GM23338 (cell line): ENCODE results near the gene RAB8B. TPM values are rescaled to one million over a fixed set of nuclear protein-coding genes. Genes with fewer than 3 reads are reported as not detected.

Experiments used
- ATAC-seq: fragments of 200-7000 bp; cut with Tn5 transposase; 3 replicates; pipeline ENCODE4 v1.9.1; 2020
- DNase-seq: peaks from one replicate; pipeline ENCODE4 v3.0.0-alpha.2; 2015; ENCODE audit warnings: low spot score
- H2AFZ ChIP-seq: fragments of 200-600 bp; sonication (generic); 2 replicates; pipeline ENCODE4 v1.8.0; 2016; ENCODE audit warnings: antibody characterized with exemption, mild to moderate bottlenecking, moderate library complexity
- H3F3A ChIP-seq: fragments of 200-600 bp; sonication (generic); replicated peaks from 2 replicates; pipeline ENCODE4 v1.8.0; 2017; ENCODE audit warnings: antibody characterized with exemption, mixed run types, low read depth
- H3K27ac ChIP-seq: fragments of 200-600 bp; sonication (generic); 2 replicates; pipeline ENCODE4 v1.6.1; 2016; ENCODE audit warnings: low read depth
- H3K27me3 ChIP-seq: fragments of 200-600 bp; sonication (generic); 2 replicates; pipeline ENCODE4 v1.8.0; 2016; ENCODE audit warnings: mild to moderate bottlenecking, mixed run types, moderate library complexity; ENCODE audit not compliant: insufficient read depth
- H3K36me3 ChIP-seq: fragments of 200-600 bp; sonication (generic); 2 replicates; pipeline ENCODE4 v1.8.0; 2016; ENCODE audit warnings: mild to moderate bottlenecking; ENCODE audit not compliant: insufficient read depth
- H3K4me1 ChIP-seq: fragments of 200-600 bp; sonication (generic); 2 replicates; pipeline ENCODE4 v1.8.0; 2016; ENCODE audit warnings: mild to moderate bottlenecking, moderate library complexity; ENCODE audit not compliant: insufficient read depth
- H3K4me2 ChIP-seq: fragments of 200-600 bp; sonication (generic); 2 replicates; pipeline ENCODE4 v1.7.1; 2017; ENCODE audit warnings: mixed run types
- H3K4me3 ChIP-seq: fragments of 200-600 bp; sonication (generic); 2 replicates; pipeline ENCODE4 v1.6.1; 2016; ENCODE audit warnings: mixed run types
- H3K79me2 ChIP-seq: fragments of 200-600 bp; sonication (generic); replicated peaks from 2 replicates; pipeline ENCODE4 v1.8.0; 2017; ENCODE audit warnings: mild to moderate bottlenecking; ENCODE audit not compliant: insufficient read depth
- H3K9me2 ChIP-seq: fragments of 200-600 bp; sonication (generic); 2 replicates; pipeline ENCODE4 v1.8.0; 2017; ENCODE audit not compliant: insufficient read depth
- H4K20me1 ChIP-seq: fragments of 200-600 bp; sonication (generic); replicated peaks from 2 replicates; pipeline ENCODE4 v1.8.0; 2017; ENCODE audit warnings: mild to moderate bottlenecking; ENCODE audit not compliant: insufficient read depth
- H3K27ac Mint-ChIP-seq: 2 replicates; pipeline ENCODE4 v1.8.0; 2020; ENCODE audit warnings: inconsistent platforms, mild to moderate bottlenecking, moderate library complexity, mixed read lengths
- H3K27me3 Mint-ChIP-seq: 3 replicates; pipeline ENCODE4 v1.8.0; 2022; ENCODE audit warnings: low read depth, mild to moderate bottlenecking, moderate library complexity, mixed read lengths, inconsistent platforms; ENCODE audit not compliant: insufficient read depth, poor library complexity
- H3K36me3 Mint-ChIP-seq: 3 replicates; pipeline ENCODE4 v1.8.0; 2021; ENCODE audit warnings: low read depth, mild to moderate bottlenecking, inconsistent platforms, moderate library complexity, mixed read lengths
- H3K4me1 Mint-ChIP-seq: 3 replicates; pipeline ENCODE4 v1.8.0; 2020; ENCODE audit warnings: mild to moderate bottlenecking, inconsistent platforms, mixed read lengths
- H3K4me3 Mint-ChIP-seq: 3 replicates; pipeline ENCODE4 v1.8.0; 2021; ENCODE audit warnings: moderate library complexity, mild to moderate bottlenecking, inconsistent platforms, mixed read lengths
- H3K9me3 Mint-ChIP-seq: 3 replicates; pipeline ENCODE4 v1.8.0; 2020; ENCODE audit warnings: moderate library complexity, mild to moderate bottlenecking, inconsistent platforms, mixed read lengths
- CREB1 ChIP-seq: fragments of 250-450 bp; sonication (Bioruptor Pico); IDR thresholded peaks from 2 replicates; pipeline ENCODE4 v1.5.0; 2020; ENCODE audit warnings: low read depth, mild to moderate bottlenecking, moderate library complexity
- CTCF ChIP-seq, 2 experiments: fragments of 200-600 bp in 1 of 2; sonication (generic) in 1 of 2; conservative IDR thresholded peaks; 2 replicates each; pipeline versions ENCODE4 v1.5.1 to v1.6.1; 2016 to 2017; ENCODE audit warnings: antibody characterized with exemption in 2 of 2, low read depth in 2 of 2, mild to moderate bottlenecking in 2 of 2, moderate library complexity in 1 of 2
- ETS1 ChIP-seq: IDR thresholded peaks from 2 replicates; pipeline ENCODE4 v1.6.1; 2016; ENCODE audit warnings: antibody characterized with exemption
- EZH2 ChIP-seq: fragments of 200-600 bp; sonication (generic); IDR thresholded peaks from one replicate; pipeline ENCODE4 v1.8.0; 2017; ENCODE audit warnings: antibody characterized with exemption, mild to moderate bottlenecking, low read depth; ENCODE audit not compliant: unreplicated experiment
- EZH2phosphoT487 ChIP-seq: fragments of 200-600 bp; sonication (generic); IDR thresholded peaks from one replicate; pipeline ENCODE4 v1.8.1; 2018; ENCODE audit warnings: antibody characterized with exemption; ENCODE audit not compliant: unreplicated experiment
- JUNB ChIP-seq: IDR thresholded peaks from one replicate; pipeline ENCODE4 v1.6.1; 2016; ENCODE audit warnings: antibody characterized with exemption; ENCODE audit not compliant: unreplicated experiment
- NANOG ChIP-seq: IDR thresholded peaks from 2 replicates; pipeline ENCODE4 v1.6.1; 2016; ENCODE audit warnings: antibody characterized with exemption, borderline replicate concordance
- POLR2AphosphoS5 ChIP-seq: IDR thresholded peaks from 2 replicates; pipeline ENCODE4 v1.6.1; 2016; ENCODE audit warnings: antibody characterized with exemption, low read depth
- REST ChIP-seq: IDR thresholded peaks from one replicate; pipeline ENCODE4 v1.6.1; 2018; ENCODE audit warnings: antibody characterized with exemption; ENCODE audit not compliant: unreplicated experiment
- STAT1 ChIP-seq: IDR thresholded peaks from one replicate; pipeline ENCODE4 v1.6.1; 2016; ENCODE audit warnings: antibody characterized with exemption; ENCODE audit not compliant: unreplicated experiment
- ZNF114 ChIP-seq: fragments of 250-450 bp; sonication (Bioruptor Pico); IDR thresholded peaks from 2 replicates; pipeline ENCODE4 v1.5.0; 2020; ENCODE audit warnings: mild to moderate bottlenecking, moderate library complexity
- ZNF331 ChIP-seq: fragments of 250-450 bp; sonication (Bioruptor Pico); IDR thresholded peaks from 2 replicates; pipeline ENCODE4 v1.5.0; 2020; ENCODE audit warnings: low read depth, mild to moderate bottlenecking, moderate library complexity
- polyA plus RNA-seq: library from polyadenylated mRNA; unstranded; fragments of >200 nt; fragmentation: Nextera tagmentation; extraction: Ambion mirVana; gene quantifications from 2 replicates; pipeline ENCODE4 v1.2.1, GENCODE V29; 2016
- total RNA-seq: library from RNA; depleted of rRNA; stranded (reverse); fragments of >200 nt; shearing (Covaris generic); gene quantifications from 2 replicates; pipeline ENCODE4 v1.2.3, GENCODE V29; 2014
- TF ChIP-seq, protein P1 (sequence below): fragments of 250-450 bp; sonication (Bioruptor Pico); IDR thresholded peaks from 2 replicates; pipeline ENCODE4 v1.5.0; 2020; ENCODE audit warnings: mild to moderate bottlenecking, moderate library complexity

The RAB8B gene
- total and polyA plus RNA-seq, 2 experiments from 2014 or later: 23.2 to 41.7 TPM

DNA sequence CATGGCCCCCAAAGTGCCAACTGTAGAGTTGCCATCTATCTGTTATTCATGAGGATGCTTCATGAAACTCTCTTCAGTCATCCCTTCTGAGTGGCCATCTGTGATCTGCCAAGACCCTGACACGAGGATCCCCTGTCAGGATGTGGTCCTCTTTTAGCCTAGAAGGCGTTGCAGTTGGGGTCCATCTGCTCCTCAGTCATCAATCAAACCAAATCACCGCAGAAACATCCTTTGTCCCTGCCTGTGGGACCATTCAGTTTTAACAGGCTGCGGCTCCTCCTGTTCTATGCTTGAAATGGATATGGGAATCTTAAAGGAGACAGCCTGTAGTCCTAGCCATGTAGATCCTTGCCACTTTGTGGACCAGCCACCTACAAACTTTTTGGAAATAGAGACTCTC is 26.2 kb upstream of the RAB8B start:
- TF ChIP-seq CTCF (conservative IDR thresholded peaks at IDR 0.05; ENCODE audit: low read depth in 2 of 2): no peak
- no peak for TF ChIP-seq STAT1
- no peak for TF ChIP-seq CREB1 (CRISPR knock-in tag)
- TF ChIP-seq ZNF114: no peak
- no peak for TF ChIP-seq POLR2AphosphoS5
- no peak for TF ChIP-seq REST
- TF ChIP-seq JUNB: no peak
- TF ChIP-seq, protein P1, sequence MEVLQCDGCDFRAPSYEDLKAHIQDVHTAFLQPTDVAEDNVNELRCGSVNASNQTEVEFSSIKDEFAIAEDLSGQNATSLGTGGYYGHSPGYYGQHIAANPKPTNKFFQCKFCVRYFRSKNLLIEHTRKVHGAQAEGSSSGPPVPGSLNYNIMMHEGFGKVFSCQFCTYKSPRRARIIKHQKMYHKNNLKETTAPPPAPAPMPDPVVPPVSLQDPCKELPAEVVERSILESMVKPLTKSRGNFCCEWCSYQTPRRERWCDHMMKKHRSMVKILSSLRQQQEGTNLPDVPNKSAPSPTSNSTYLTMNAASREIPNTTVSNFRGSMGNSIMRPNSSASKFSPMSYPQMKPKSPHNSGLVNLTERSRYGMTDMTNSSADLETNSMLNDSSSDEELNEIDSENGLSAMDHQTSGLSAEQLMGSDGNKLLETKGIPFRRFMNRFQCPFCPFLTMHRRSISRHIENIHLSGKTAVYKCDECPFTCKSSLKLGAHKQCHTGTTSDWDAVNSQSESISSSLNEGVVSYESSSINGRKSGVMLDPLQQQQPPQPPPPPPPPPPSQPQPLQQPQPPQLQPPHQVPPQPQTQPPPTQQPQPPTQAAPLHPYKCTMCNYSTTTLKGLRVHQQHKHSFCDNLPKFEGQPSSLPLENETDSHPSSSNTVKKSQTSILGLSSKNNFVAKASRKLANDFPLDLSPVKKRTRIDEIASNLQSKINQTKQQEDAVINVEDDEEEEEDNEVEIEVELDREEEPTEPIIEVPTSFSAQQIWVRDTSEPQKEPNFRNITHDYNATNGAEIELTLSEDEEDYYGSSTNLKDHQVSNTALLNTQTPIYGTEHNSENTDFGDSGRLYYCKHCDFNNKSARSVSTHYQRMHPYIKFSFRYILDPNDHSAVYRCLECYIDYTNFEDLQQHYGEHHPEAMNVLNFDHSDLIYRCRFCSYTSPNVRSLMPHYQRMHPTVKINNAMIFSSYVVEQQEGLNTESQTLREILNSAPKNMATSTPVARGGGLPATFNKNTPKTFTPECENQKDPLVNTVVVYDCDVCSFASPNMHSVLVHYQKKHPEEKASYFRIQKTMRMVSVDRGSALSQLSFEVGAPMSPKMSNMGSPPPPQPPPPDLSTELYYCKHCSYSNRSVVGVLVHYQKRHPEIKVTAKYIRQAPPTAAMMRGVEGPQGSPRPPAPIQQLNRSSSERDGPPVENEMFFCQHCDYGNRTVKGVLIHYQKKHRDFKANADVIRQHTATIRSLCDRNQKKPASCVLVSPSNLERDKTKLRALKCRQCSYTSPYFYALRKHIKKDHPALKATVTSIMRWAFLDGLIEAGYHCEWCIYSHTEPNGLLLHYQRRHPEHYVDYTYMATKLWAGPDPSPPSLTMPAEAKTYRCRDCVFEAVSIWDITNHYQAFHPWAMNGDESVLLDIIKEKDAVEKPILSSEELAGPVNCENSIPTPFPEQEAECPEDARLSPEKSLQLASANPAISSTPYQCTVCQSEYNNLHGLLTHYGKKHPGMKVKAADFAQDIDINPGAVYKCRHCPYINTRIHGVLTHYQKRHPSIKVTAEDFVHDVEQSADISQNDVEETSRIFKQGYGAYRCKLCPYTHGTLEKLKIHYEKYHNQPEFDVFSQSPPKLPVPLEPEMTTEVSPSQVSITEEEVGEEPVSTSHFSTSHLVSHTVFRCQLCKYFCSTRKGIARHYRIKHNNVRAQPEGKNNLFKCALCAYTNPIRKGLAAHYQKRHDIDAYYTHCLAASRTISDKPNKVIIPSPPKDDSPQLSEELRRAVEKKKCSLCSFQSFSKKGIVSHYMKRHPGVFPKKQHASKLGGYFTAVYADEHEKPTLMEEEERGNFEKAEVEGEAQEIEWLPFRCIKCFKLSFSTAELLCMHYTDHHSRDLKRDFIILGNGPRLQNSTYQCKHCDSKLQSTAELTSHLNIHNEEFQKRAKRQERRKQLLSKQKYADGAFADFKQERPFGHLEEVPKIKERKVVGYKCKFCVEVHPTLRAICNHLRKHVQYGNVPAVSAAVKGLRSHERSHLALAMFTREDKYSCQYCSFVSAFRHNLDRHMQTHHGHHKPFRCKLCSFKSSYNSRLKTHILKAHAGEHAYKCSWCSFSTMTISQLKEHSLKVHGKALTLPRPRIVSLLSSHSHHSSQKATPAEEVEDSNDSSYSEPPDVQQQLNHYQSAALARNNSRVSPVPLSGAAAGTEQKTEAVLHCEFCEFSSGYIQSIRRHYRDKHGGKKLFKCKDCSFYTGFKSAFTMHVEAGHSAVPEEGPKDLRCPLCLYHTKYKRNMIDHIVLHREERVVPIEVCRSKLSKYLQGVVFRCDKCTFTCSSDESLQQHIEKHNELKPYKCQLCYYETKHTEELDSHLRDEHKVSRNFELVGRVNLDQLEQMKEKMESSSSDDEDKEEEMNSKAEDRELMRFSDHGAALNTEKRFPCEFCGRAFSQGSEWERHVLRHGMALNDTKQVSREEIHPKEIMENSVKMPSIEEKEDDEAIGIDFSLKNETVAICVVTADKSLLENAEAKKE (CRISPR knock-in tag): no peak
- no peak for TF ChIP-seq EZH2
- no peak for TF ChIP-seq ETS1
- TF ChIP-seq ZNF331 (CRISPR knock-in tag): no peak
- no peak for TF ChIP-seq NANOG
- TF ChIP-seq EZH2phosphoT487: no peak
- Histone ChIP-seq H3K27ac (no peak overlapping the region), H3K4me3 (no peak overlapping the region), H3K4me2 (no peak overlapping the region), H4K20me1 (no peaks in the 10 kb centered on the region), H3F3A (no peaks in the 10 kb centered on the region; the same call in 1 of the 2 replicates), H2AFZ (no peak overlapping the region), H3K36me3 (no peaks in the 10 kb centered on the region), H3K79me2 (0 out of 2 replicates have a peak, but pooled peaks cover 3% of the 10 kb centered on the region), H3K9me2 (0 out of 2 replicates have a peak, but pooled peaks cover 2% of the 10 kb centered on the region), H3K4me1 (peaks cover 6% of the 10 kb centered on the region), H3K27me3 (no peaks in the 10 kb centered on the region)
- no peaks in the 10 kb centered on the region for H3K36me3 Mint-ChIP-seq
- H3K4me3 Mint-ChIP-seq: no peak overlapping the region
- no peaks in the 10 kb centered on the region for H3K9me3 Mint-ChIP-seq
- H3K27me3 Mint-ChIP-seq: no peaks in the 10 kb centered on the region
- DNase-seq (no peak), ATAC-seq (no peak)
- no peak overlapping the region for H3K27ac Mint-ChIP-seq
- H3K4me1 Mint-ChIP-seq: peaks cover 10% of the 10 kb centered on the region
